Peyer's patch (tissue), 4 donors: Measurements from ENCODE around the gene CMTR1.

ENCODE experiments used
- POLR2A ChIP-seq, 2 donors: fragments of 450-650 bp; IDR thresholded peaks; one replicate each; pipeline ENCODE4 v1.5.1; 2017; ENCODE audit warnings: antibody characterized with exemption in 2 of 2, mild to moderate bottlenecking in 2 of 2, moderate library complexity in 2 of 2
- TF ChIP-seq, protein P1 (sequence below), 6 experiments: fragments of 450-650 bp in 4 of 6; fragments of 200-600 bp in 2 of 6; sonication (generic) in 1 of 6; IDR thresholded peaks; one replicate each; pipeline ENCODE4 v1.5.1; 2017 to 2019; ENCODE audit warnings: antibody characterized with exemption in 6 of 6, mild to moderate bottlenecking in 3 of 6, moderate library complexity in 1 of 6

DNA sequence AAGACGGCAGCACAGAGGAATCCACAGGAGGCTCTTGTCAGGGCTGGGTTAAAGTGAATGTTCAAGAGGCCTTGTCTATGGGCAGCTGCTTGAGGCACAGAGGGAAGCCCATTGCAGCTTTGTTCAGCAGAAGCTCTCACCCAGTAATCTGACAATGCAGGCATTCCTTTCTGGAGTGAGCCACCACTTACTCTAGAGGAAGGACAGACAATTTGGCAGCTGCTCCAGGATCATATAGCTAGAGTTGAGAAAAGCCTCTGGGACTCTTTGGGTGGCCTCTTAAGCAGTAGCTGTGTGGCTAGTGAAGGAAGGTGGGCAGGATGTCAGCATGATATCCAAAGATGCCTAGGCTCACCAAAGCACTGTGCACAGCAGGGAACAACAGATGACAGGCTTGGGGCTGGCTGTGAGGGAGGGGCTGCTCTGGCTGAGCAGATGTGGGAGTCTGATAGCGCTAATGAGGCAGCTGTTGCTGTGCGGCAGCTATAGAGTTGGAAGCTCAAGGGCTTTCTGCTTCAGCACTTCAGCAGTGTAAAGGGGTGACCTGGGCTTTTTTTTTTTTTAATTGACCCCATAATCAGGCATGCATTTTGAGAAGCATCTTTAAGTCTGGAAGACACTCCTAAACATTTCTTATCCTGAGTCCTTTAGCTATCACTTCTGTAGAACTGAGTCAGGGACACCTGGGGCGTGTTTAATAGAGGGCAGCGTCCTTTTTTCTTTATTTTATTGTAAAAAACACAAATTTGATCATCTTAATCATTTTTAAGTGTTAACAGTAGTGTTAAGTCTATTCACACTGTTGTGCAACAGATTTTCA, 27.2 kb downstream of the CMTR1 start:
- TF ChIP-seq, protein P1, sequence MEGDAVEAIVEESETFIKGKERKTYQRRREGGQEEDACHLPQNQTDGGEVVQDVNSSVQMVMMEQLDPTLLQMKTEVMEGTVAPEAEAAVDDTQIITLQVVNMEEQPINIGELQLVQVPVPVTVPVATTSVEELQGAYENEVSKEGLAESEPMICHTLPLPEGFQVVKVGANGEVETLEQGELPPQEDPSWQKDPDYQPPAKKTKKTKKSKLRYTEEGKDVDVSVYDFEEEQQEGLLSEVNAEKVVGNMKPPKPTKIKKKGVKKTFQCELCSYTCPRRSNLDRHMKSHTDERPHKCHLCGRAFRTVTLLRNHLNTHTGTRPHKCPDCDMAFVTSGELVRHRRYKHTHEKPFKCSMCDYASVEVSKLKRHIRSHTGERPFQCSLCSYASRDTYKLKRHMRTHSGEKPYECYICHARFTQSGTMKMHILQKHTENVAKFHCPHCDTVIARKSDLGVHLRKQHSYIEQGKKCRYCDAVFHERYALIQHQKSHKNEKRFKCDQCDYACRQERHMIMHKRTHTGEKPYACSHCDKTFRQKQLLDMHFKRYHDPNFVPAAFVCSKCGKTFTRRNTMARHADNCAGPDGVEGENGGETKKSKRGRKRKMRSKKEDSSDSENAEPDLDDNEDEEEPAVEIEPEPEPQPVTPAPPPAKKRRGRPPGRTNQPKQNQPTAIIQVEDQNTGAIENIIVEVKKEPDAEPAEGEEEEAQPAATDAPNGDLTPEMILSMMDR (IDR thresholded peaks at IDR 0.05), result no peak
- no peak for TF ChIP-seq POLR2A (IDR thresholded peaks at IDR 0.05)
